Panc1 (cell line): Measurements from ENCODE around the gene CCDC51. TPM values are rescaled to one million over a fixed set of nuclear protein-coding genes. Genes with fewer than 3 reads are reported as not detected.
A peak's percentile ranks its signal among the peaks of the same experiment; 100 is the strongest.
"Not testable (repeated sequence)": the region's sequence is repeated elsewhere in the genome, so short reads cannot be mapped to it uniquely, and the experiment has no call there.

Source experiments
- ATAC-seq: fragments of 200-7000 bp; cut with Tn5 transposase; 2 replicates; pipeline ENCODE4 v1.9.1; 2020; ENCODE audit warnings: mild to moderate bottlenecking, moderate library complexity
- Bru-seq: library from RNA; stranded (reverse); fragments of 400-500 nt; gene quantifications from one replicate; lab custom pipeline; 2021; lab: Mats Ljungman, UMichigan
- BruChase-seq, 2 experiments: library from RNA; stranded (reverse); fragments of 400-500 nt; gene quantifications; one replicate each; lab custom pipeline; 2021; lab: Mats Ljungman, UMichigan
- BruUV-seq: library from RNA; stranded (reverse); fragments of 400-500 nt; replicated peaks from 2 replicates; lab custom pipeline; 2021; lab: Mats Ljungman, UMichigan
- CTCF ChIA-PET: fragments of 300-600 bp; sonication (Branson Sonifier 250); formaldehyde crosslinking; loops from one replicate; lab custom pipeline; 2022; ENCODE audit warnings: antibody characterized with exemption; lab: Charles Lee
- POLR2A ChIA-PET: fragments of 300-600 bp; sonication (Branson Sonifier 250); formaldehyde crosslinking; loops from one replicate; lab custom pipeline; 2022; ENCODE audit warnings: antibody characterized with exemption; lab: Charles Lee
- DNase-seq: peaks from one replicate; pipeline ENCODE4 v3.0.0-alpha.2; 2010; ENCODE audit warnings: low read depth, low spot score
- H3K27ac ChIP-seq: 2 replicates; pipeline ENCODE4 v1.5.1; 2011; ENCODE audit warnings: mild to moderate bottlenecking, low read length, inconsistent platforms
- H3K27me3 ChIP-seq: fragments of 200-500 bp; sonication (Bioruptor generic); 2 replicates; pipeline ENCODE4 v1.6.0; 2014; ENCODE audit warnings: low read length, inconsistent platforms; ENCODE audit not compliant: control insufficient read depth, insufficient read depth
- H3K36me3 ChIP-seq: fragments of 200-500 bp; sonication (Bioruptor generic); 2 replicates; pipeline ENCODE4 v1.5.1; 2014; ENCODE audit warnings: inconsistent platforms, mild to moderate bottlenecking, low read length, moderate library complexity; ENCODE audit not compliant: control insufficient read depth, insufficient read depth
- H3K4me1 ChIP-seq: 2 replicates; pipeline ENCODE4 v1.5.1; 2011; ENCODE audit warnings: inconsistent platforms, mild to moderate bottlenecking, low read length, moderate library complexity; ENCODE audit not compliant: control insufficient read depth, insufficient read depth
- H3K4me3 ChIP-seq, 2 experiments: 2 replicates each; pipeline ENCODE4 v1.5.1; 2011 to 2012; ENCODE audit warnings: low read depth in 2 of 2, low read length in 2 of 2, mild to moderate bottlenecking in 2 of 2, inconsistent platforms in 1 of 2, moderate library complexity in 1 of 2
- H3K9me3 ChIP-seq: fragments of 200-500 bp; sonication (Bioruptor generic); 2 replicates; pipeline ENCODE4 v1.5.1; 2014; ENCODE audit warnings: low read depth, mild to moderate bottlenecking, inconsistent platforms, low read length, moderate library complexity; ENCODE audit not compliant: control insufficient read depth, insufficient read depth
- CTCF ChIP-seq: fragments of 450-650 bp; IDR thresholded peaks from 2 replicates; pipeline ENCODE4 v1.5.1; 2017; ENCODE audit warnings: mild to moderate bottlenecking
- POLR2AphosphoS5 ChIP-seq: IDR thresholded peaks from 2 replicates; pipeline ENCODE4 v1.6.1; 2012; ENCODE audit warnings: mild to moderate bottlenecking, low read depth, low read length, moderate library complexity
- REST ChIP-seq, 2 experiments: IDR thresholded peaks; 2 replicates each; pipeline ENCODE4 v1.6.1; 2011 to 2012; ENCODE audit warnings: low read depth in 2 of 2, control low read depth in 1 of 2, low read length in 1 of 2, mild to moderate bottlenecking in 1 of 2, moderate library complexity in 1 of 2; ENCODE audit not compliant: insufficient read depth in 1 of 2
- SIN3A ChIP-seq: IDR thresholded peaks from 2 replicates; pipeline ENCODE4 v1.6.1; 2012; ENCODE audit warnings: low read depth, mild to moderate bottlenecking, low read length, moderate library complexity, borderline replicate concordance; ENCODE audit not compliant: insufficient read depth
- TCF7L2 ChIP-seq: IDR thresholded peaks from 2 replicates; pipeline ENCODE4 v1.6.1; 2011; ENCODE audit warnings: mild to moderate bottlenecking, low read depth, low read length, inconsistent platforms
- in situ Hi-C: cut with HindIII; loops from 2 replicates; pipeline ENCODE4 v1.10.0; 2016; ENCODE audit warnings: low sequenced_read_pairs, low pct_unique_long_range_greater_than_20kb
- intact Hi-C: fragments of 100-400 bp; cut with micrococcal nuclease; formaldehyde crosslinking; loops from one replicate; pipeline ENCODE4 v1.10.0; 2022; ENCODE audit not compliant: unreplicated experiment
- long read RNA-seq: library from polyadenylated mRNA; unstranded; transcript quantifications from one replicate; pipeline ENCODE4 v2.0.0, GENCODE V29; 2021; ENCODE audit not compliant: unreplicated experiment
- polyA plus RNA-seq: library from polyadenylated mRNA; unstranded; fragments of >200 nt; gene quantifications from one replicate; pipeline ENCODE4 v1.2.1, GENCODE V29; 2012; ENCODE audit warnings: missing spikeins; ENCODE audit not compliant: insufficient read length
- total RNA-seq: library from RNA; stranded (reverse); gene quantifications from one replicate; pipeline ENCODE4 v1.2.1, GENCODE V29; 2021; ENCODE audit not compliant: unreplicated experiment

Gene CCDC51
- total RNA-seq: 11.9 TPM
- 14.1 TPM for polyA plus RNA-seq
- percentile 54 among the genes with signal in this experiment for Bru-seq, nascent RNA
- BruChase-seq, experiment 1, labeled RNA remaining after a 2-hour chase: percentile 66 among the genes with signal in this experiment
- percentile 58 among the genes with signal in this experiment for BruChase-seq, experiment 2, labeled RNA remaining after a 6-hour chase
- long read RNA-seq, transcript CCDC51-206 (4 exons, 1,461 nt): major isoform, 6 of 21 reads
- long read RNA-seq, transcript CCDC51-201 (4 exons, 1,560 nt): major isoform, 6 of 21 reads
- long read RNA-seq, partial matches to known transcripts: 1 of 21 reads
- long read RNA-seq, other reads (novel, unspliced or antisense): 5 of 21 reads

GRCh38 chr3:48439820-48440589 is at the start of gene CCDC51, which contains the start of gene TMA7:
Gene CCDC51 (minus strand): TSS chr3:48440119. CDS start chr3:48435128, 4,991 bp downstream.
Gene TMA7 (plus strand): TSS chr3:48440257. CDS start chr3:48440297, 40 bp downstream.
- H3K36me3 ChIP-seq: peaks cover 4% of the 10 kb centered on the region; the same call in 1 of the 2 replicates
- no peaks in the 10 kb centered on the region for H3K27me3 ChIP-seq
- intact Hi-C loops: loop anchor here (5.0 kb wide), 2 partner anchors 38 to 168 kb away; no protein-coding TSS in a partner anchor
- CTCF ChIA-PET: interaction anchor here (0.6 to 1.7 kb wide), 3 partner anchors 39 to 246 kb away, joined by 3 to 4 read pairs (median 4); no protein-coding TSS in a partner anchor
- no peaks in the 10 kb centered on the region for H3K9me3 ChIP-seq
- DNase-seq (peak; percentile 88), ATAC-seq (peak; percentile 98)
- TF ChIP-seq POLR2AphosphoS5 (peak; percentile 77), TCF7L2 (no peak)
- peak within 1 kb of the TSS; percentile 90 for H3K27ac ChIP-seq
- H3K4me1 ChIP-seq: peaks cover 5% of the 10 kb centered on the region; the same call in 1 of the 2 replicates
- POLR2A ChIA-PET: interaction anchor here (0.5 to 0.6 kb wide), 4 partner anchors 40 to 905 kb away, joined by 3 to 12 read pairs (median 3); partner anchors contain the start of gene ZNF589
- BruUV-seq: no TSS peak
- H3K4me3 ChIP-seq: peak within 1 kb of the TSS; percentile 91 to 94
- in situ Hi-C loops: no loop called here

- ATAC-seq (no peak), DNase-seq (no peak)
- Histone ChIP-seq H3K27ac (no peak overlapping the region), H3K27me3 (no peaks in the 10 kb centered on the region), H3K4me3 (no peak overlapping the region), H3K9me3 (no peaks in the 10 kb centered on the region), H3K36me3 (no peaks in the 10 kb centered on the region), H3K4me1 (no peaks in the 10 kb centered on the region)
- ChIA-PET POLR2A (interaction anchor here (0.5 kb wide), 1 partner anchor 212 kb away, joined by 5 read pairs; no protein-coding TSS in a partner anchor), CTCF (no interaction called here)
- in situ Hi-C loops: no loop called here
- BruUV-seq: no TSS peak
- intact Hi-C loops: no loop called here
- no peak for TF ChIP-seq TCF7L2
- no peak for TF ChIP-seq REST (IDR thresholded peaks at IDR 0.05; ENCODE audit: insufficient read depth in 1 of 2, low read depth in 2 of 2, low read length in 1 of 2)
- TF ChIP-seq CTCF: no peak
- no peak for TF ChIP-seq POLR2AphosphoS5
- TF ChIP-seq SIN3A: no peak
Measured at GRCh38 chr3:48486952-48487351, 47.0 kb upstream of the CCDC51 start.

GRCh38 chr3:48482822-48483221 is 42.9 kb upstream of the CCDC51 start:
- CTCF ChIA-PET, H3K9me3 ChIP-seq, H3K27ac ChIP-seq, intact Hi-C loops, in situ Hi-C loops, H3K4me3 ChIP-seq, H3K27me3 ChIP-seq, DNase-seq, H3K36me3 ChIP-seq, BruUV-seq, H3K4me1 ChIP-seq, ATAC-seq, POLR2A ChIA-PET: not testable (repeated sequence)

- BruUV-seq, DNase-seq, H3K27me3 ChIP-seq, H3K4me3 ChIP-seq, ATAC-seq, POLR2A ChIA-PET, intact Hi-C loops, H3K4me1 ChIP-seq, H3K27ac ChIP-seq, in situ Hi-C loops, H3K9me3 ChIP-seq, H3K36me3 ChIP-seq, CTCF ChIA-PET: not testable (repeated sequence)
Measured at GRCh38 chr3:48480891-48481290, 41.0 kb upstream of the CCDC51 start.
